Sigmoid colon (tissue), 7 donors: ENCODE measurements around the gene TTLL8. TPM values are rescaled to one million over a fixed set of nuclear protein-coding genes. Genes with fewer than 3 reads are reported as not detected.

Experiments
- DNase-seq: peaks from one replicate; pipeline ENCODE4 v3.0.0-alpha.2; 2019
- H3K27ac ChIP-seq, 4 donors: fragments of 200-600 bp; sonication (generic); one replicate each; pipeline ENCODE4 v1.5.1; 2016 to 2019; ENCODE audit warnings: mild to moderate bottlenecking in 1 of 4
- H3K27me3 ChIP-seq, 3 donors: fragments of 200-600 bp; sonication (generic); one replicate each; pipeline ENCODE4 v1.5.1; 2019; ENCODE audit warnings: mild to moderate bottlenecking in 1 of 3
- H3K36me3 ChIP-seq, 4 donors: fragments of 200-600 bp; sonication (generic); one replicate each; pipeline ENCODE4 v1.5.1; 2016 to 2019
- H3K4me1 ChIP-seq, 4 donors: fragments of 200-600 bp; sonication (generic); one replicate each; pipeline ENCODE4 v1.5.1; 2017 to 2019
- H3K4me3 ChIP-seq, 4 donors: fragments of 200-600 bp; sonication (generic); one replicate each; pipeline ENCODE4 v1.5.1; 2017 to 2019; ENCODE audit warnings: mild to moderate bottlenecking in 2 of 4, moderate library complexity in 1 of 4
- H3K9me3 ChIP-seq, 4 donors: fragments of 200-600 bp in 3 of 4; sonication (generic) in 3 of 4; one replicate each; pipeline versions ENCODE4 v1.5.1 to v1.6.1; 2013 to 2019
- EP300 ChIP-seq, 4 donors: sonication (generic); formaldehyde crosslinking; IDR thresholded peaks; one replicate each; pipeline ENCODE4 v1.6.1; 2017; ENCODE audit warnings: antibody characterized with exemption in 4 of 4
- POLR2A ChIP-seq, 2 donors: fragments of 450-650 bp; IDR thresholded peaks; one replicate each; pipeline ENCODE4 v1.6.1; 2016; ENCODE audit warnings: antibody characterized with exemption in 2 of 2, mild to moderate bottlenecking in 2 of 2, moderate library complexity in 2 of 2
- POLR2AphosphoS5 ChIP-seq, 4 donors: sonication (generic); formaldehyde crosslinking; IDR thresholded peaks; one replicate each; pipeline ENCODE4 v1.6.1; 2017; ENCODE audit warnings: antibody characterized with exemption in 4 of 4
- WGBS, 2 donors: extraction: QIAGEN DNeasy Blood & Tissue Kit; methylation state at CpG; one replicate each; pipeline ENCODE4 v1.1.7; 2013; 5-methylcytosine and 5-hydroxymethylcytosine counted together
- intact Hi-C: fragments of 100-400 bp; cut with DNase I; formaldehyde crosslinking; loops from one replicate; pipeline ENCODE4 v1.15.1; 2023
- polyA plus RNA-seq, 3 donors: library from polyadenylated mRNA; stranded (reverse); fragments of 200-250 nt; gene quantifications; one replicate each; pipeline ENCODE4 v1.2.3, GENCODE V29; 2013
- total RNA-seq, 4 donors: library from RNA; depleted of rRNA; stranded (reverse); fragments of >200 nt; gene quantifications; one replicate each; pipeline ENCODE4 v1.1.0, GENCODE V29; 2016
- TF ChIP-seq, protein P1 (sequence below), 4 experiments: fragments of 450-650 bp in 3 of 4; fragments of 200-600 bp in 1 of 4; IDR thresholded peaks; one replicate each; pipeline ENCODE4 v1.5.1; 2016 to 2019; ENCODE audit warnings: antibody characterized with exemption in 4 of 4, mild to moderate bottlenecking in 3 of 4, moderate library complexity in 2 of 4
- donor health status: healthy with polysubstance abuse.
- donor health status: Bipolar disorder and iron deficiency.
- donor health status: healthy.

TTLL8 gene
- total and polyA plus RNA-seq, 7 donors: not detected

DNA sequence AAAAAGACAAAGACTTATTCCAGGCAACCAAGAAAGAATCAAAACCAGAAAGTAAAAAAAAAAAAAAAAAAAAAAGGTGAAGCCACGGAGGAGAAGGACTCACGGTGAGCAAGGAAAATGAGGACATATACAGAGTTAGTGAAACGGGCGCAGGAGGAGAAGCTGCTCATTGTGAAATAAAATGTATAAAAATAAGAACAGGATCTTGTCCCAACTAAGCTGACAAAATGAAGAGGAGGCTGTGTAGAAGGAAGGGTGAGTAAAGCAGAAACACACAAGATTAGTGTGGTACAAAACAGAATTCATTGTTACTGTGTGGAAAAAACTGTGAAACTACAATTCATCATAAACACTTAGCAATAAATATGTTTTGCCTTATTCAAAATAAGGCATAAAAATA, 53.2 kb downstream of the TTLL8 start:
- Histone ChIP-seq H3K27me3 (peaks cover 5 to 18% (median 16%) of the 10 kb centered on the region in 3 donors), H3K4me3 (no peak overlapping the region)
- no peak for TF ChIP-seq EP300 (IDR thresholded peaks at IDR 0.05)
- TF ChIP-seq, protein P1, sequence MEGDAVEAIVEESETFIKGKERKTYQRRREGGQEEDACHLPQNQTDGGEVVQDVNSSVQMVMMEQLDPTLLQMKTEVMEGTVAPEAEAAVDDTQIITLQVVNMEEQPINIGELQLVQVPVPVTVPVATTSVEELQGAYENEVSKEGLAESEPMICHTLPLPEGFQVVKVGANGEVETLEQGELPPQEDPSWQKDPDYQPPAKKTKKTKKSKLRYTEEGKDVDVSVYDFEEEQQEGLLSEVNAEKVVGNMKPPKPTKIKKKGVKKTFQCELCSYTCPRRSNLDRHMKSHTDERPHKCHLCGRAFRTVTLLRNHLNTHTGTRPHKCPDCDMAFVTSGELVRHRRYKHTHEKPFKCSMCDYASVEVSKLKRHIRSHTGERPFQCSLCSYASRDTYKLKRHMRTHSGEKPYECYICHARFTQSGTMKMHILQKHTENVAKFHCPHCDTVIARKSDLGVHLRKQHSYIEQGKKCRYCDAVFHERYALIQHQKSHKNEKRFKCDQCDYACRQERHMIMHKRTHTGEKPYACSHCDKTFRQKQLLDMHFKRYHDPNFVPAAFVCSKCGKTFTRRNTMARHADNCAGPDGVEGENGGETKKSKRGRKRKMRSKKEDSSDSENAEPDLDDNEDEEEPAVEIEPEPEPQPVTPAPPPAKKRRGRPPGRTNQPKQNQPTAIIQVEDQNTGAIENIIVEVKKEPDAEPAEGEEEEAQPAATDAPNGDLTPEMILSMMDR (IDR thresholded peaks at IDR 0.05): no peak
- no peak for TF ChIP-seq POLR2AphosphoS5 (IDR thresholded peaks at IDR 0.05)
- TF ChIP-seq POLR2A (IDR thresholded peaks at IDR 0.05): no peak

DNA sequence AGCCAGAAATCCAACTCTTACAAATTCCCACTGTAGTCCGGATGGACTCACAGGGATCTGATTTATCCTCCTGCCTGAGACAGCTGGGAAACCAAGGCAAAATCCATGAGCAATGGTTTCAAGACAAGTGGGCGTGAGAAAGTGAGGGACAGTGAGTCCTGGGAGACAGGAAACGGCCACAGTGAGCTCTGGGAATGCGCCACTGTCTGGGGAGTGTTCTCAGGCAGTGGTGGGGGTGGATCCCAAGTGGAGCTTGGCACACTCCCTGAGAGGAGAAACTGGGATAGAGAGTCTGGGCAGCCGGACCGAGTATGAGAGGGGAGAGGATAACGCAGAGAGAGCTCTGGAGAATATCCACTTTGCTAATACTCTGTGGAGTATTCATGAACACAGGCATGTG, 55.3 kb downstream of the TTLL8 start:
- H3K27me3 ChIP-seq: peaks cover 8 to 29% (median 26%) of the 10 kb centered on the region in 3 donors
- TF ChIP-seq, protein P1 (IDR thresholded peaks at IDR 0.05): no peak
- TF ChIP-seq EP300 (IDR thresholded peaks at IDR 0.05) (no peak), POLR2A (IDR thresholded peaks at IDR 0.05) (no peak), POLR2AphosphoS5 (IDR thresholded peaks at IDR 0.05) (no peak)
- WGBS, 2 donors: 72 to 78% methylated on average over 7 of the region's 7 CpGs
- DNase-seq: no peak
- H3K36me3 ChIP-seq: no peaks in the 10 kb centered on the region
- intact Hi-C loops: no loop called here
- no peak overlapping the region for H3K27ac ChIP-seq
- no peak overlapping the region for H3K4me3 ChIP-seq
- no peaks in the 10 kb centered on the region for H3K9me3 ChIP-seq
- peaks cover 0 to 7% (median 3%) of the 10 kb centered on the region in 4 donors for H3K4me1 ChIP-seq

More for the DNA sequence above, 53.2 kb downstream of the TTLL8 start:
- Histone ChIP-seq H3K36me3 (no peaks in the 10 kb centered on the region), H3K9me3 (no peaks in the 10 kb centered on the region), H3K27ac (no peak overlapping the region), H3K4me1 (peaks cover 0 to under 1% (median under 1%) of the 10 kb centered on the region in 4 donors)
- intact Hi-C loops: no loop called here
- 72 to 77% methylated on average over 4 of the region's 4 CpGs for WGBS, 2 donors
- no peak for DNase-seq

DNA sequence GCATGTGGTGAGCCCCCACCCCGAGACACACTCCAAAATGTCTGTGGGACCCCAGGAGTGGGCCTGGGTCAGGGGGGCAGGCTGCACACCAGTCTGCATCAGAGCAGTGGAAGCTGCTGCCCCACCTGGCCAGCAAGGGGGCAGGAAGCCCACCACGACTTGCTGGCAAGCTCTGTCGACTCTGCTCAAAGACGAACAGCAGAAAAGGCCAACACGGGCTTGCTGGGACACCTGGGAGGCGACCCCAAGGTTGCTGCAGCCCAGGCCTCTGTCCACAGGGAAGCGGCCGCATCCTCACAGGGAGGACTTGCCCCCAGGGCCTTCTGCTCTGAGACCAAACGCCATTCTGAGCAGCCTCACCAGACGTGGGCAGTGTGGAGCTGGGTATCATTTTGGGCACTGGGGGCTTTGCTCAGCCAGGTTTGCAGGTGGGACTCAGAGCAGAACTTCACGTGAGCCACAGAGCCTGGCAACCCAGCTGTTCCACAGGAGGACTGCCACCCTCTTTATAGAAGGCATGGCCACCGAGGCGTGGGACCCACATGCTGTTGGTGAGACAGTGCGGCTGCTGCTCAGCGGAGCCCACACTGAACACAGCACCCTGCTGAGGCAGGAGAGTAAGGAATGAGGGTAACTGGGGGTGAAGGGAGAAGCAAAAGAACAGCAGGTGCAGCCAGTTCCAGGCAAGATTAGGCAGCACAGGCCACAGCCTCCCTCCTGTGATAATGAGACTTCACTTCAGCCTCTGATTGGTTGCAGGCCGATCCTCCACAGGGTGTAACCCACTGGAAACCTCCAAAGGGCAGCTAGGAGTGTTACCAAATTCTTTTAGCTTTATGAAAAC, 56.5 kb downstream of the TTLL8 start:
- TF ChIP-seq POLR2AphosphoS5 (IDR thresholded peaks at IDR 0.05) (no peak), POLR2A (IDR thresholded peaks at IDR 0.05) (no peak)
- TF ChIP-seq, protein P1 (IDR thresholded peaks at IDR 0.05): no peak
- 84 to 85% methylated on average over 16 of the region's 16 CpGs for WGBS, 2 donors
- intact Hi-C loops: no loop called here
- no peak for DNase-seq
- Histone ChIP-seq H3K9me3 (no peaks in the 10 kb centered on the region), H3K4me1 (peaks cover 0 to 7% (median 3%) of the 10 kb centered on the region in 4 donors), H3K4me3 (no peak overlapping the region), H3K36me3 (no peaks in the 10 kb centered on the region), H3K27ac (no peak overlapping the region), H3K27me3 (peaks cover 8 to 35% (median 26%) of the 10 kb centered on the region in 3 donors)

DNA sequence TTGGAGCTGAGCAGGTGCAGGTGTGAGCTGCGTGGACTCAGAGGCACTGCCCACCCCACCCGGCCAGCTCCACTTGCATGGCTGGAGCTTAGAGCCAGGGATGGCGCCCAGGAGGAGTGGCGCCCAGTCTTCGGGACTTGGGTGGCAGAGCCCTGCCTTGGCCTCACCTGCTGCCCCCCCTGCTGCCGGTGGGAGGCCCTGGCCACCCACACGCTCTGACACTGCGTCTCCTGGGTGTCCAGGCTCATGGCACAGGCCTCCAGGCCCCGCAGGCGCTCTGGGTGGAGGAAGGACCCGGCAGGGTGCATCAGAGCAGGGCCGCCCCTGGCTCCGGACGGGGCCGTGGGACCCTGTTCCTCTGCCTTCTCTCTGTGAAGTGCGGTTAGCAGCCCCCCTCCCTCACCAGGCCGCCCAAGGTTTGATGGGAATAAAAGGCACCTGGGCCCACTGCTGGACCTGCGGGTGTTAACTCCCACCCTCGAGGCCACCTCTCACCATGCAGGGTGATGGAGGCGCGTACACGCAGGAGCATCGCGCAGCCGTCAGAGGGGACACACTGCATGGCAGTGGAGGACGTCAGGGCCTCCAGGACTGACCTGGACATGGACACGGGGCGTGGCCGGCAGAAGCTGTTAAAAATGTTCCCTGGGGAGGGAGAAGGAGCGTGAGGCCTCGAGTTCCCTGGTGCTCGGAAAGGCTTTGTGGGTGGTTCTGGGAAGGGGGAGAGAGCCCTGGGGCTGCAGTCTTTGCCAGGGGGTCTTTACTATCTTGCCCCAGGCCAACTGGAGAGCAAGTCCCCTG, 57.3 kb downstream of the TTLL8 start:
- DNase-seq: no peak
- intact Hi-C loops: no loop called here
- peaks cover 0 to 7% (median 3%) of the 10 kb centered on the region in 4 donors for H3K4me1 ChIP-seq

More for the DNA sequence above, 57.3 kb downstream of the TTLL8 start:
- Histone ChIP-seq H3K4me3 (no peak overlapping the region), H3K27ac (no peak overlapping the region), H3K9me3 (no peaks in the 10 kb centered on the region), H3K36me3 (no peaks in the 10 kb centered on the region), H3K27me3 (peaks cover 8 to 35% (median 26%) of the 10 kb centered on the region in 3 donors)
- WGBS, 2 donors: 82 to 92% methylated on average over 32 of the region's 32 CpGs
- TF ChIP-seq EP300 (IDR thresholded peaks at IDR 0.05) (no peak), POLR2A (IDR thresholded peaks at IDR 0.05) (no peak), POLR2AphosphoS5 (IDR thresholded peaks at IDR 0.05) (no peak)
- TF ChIP-seq, protein P1 (IDR thresholded peaks at IDR 0.05): no peak
